WTC11 (cell line): Measurements from ENCODE around the gene CACNA2D4.

Experiments used
- CREB1 ChIP-seq: sonication (generic); formaldehyde crosslinking; IDR thresholded peaks from 2 replicates; pipeline ENCODE4 v1.8.0; 2023; ENCODE audit warnings: mild to moderate bottlenecking, missing genetic modification reagents
- CTCF ChIP-seq: fragments of 200-600 bp; IDR thresholded peaks from 2 replicates; pipeline ENCODE4 v1.8.0; 2022; ENCODE audit warnings: antibody characterized with exemption
- E2F1 ChIP-seq: sonication (generic); formaldehyde crosslinking; IDR thresholded peaks from 2 replicates; pipeline ENCODE4 v1.8.0; 2022; ENCODE audit warnings: mild to moderate bottlenecking, missing genetic modification reagents
- GRHL2 ChIP-seq: fragments of 250-450 bp; sonication (Bioruptor Pico); IDR thresholded peaks from 2 replicates; pipeline ENCODE4 v1.8.0; 2022; ENCODE audit warnings: mild to moderate bottlenecking, moderate library complexity; ENCODE audit not compliant: insufficient replicate concordance, severe bottlenecking
- MAX ChIP-seq: sonication (generic); formaldehyde crosslinking; IDR thresholded peaks from 2 replicates; pipeline ENCODE4 v1.8.0; 2022; ENCODE audit warnings: mild to moderate bottlenecking, missing genetic modification reagents
- NFE2L1 ChIP-seq: sonication (generic); formaldehyde crosslinking; IDR thresholded peaks from 2 replicates; pipeline ENCODE4 v1.8.1; 2023; ENCODE audit warnings: missing genetic modification reagents
- RELA ChIP-seq: sonication (generic); formaldehyde crosslinking; IDR thresholded peaks from 2 replicates; pipeline ENCODE4 v1.8.1; 2022; ENCODE audit warnings: missing genetic modification reagents, mild to moderate bottlenecking, borderline replicate concordance
- STAT6 ChIP-seq: sonication (generic); formaldehyde crosslinking; conservative IDR thresholded peaks from 2 replicates; pipeline ENCODE4 v1.8.1; 2023; ENCODE audit warnings: mild to moderate bottlenecking, low read depth, missing genetic modification reagents, moderate library complexity
- ZBTB21 ChIP-seq: sonication (generic); formaldehyde crosslinking; IDR thresholded peaks from 2 replicates; pipeline ENCODE4 v1.8.1; 2023; ENCODE audit warnings: mild to moderate bottlenecking, missing genetic modification reagents, borderline replicate concordance
- ZNF121 ChIP-seq: sonication (generic); formaldehyde crosslinking; IDR thresholded peaks from 2 replicates; pipeline ENCODE4 v1.8.0; 2023; ENCODE audit warnings: missing genetic modification reagents
- ZNF532 ChIP-seq: fragments of 250-450 bp; sonication (Bioruptor Pico); IDR thresholded peaks from 2 replicates; pipeline ENCODE4 v1.9.0; 2021; ENCODE audit warnings: mild to moderate bottlenecking, borderline replicate concordance

GRCh38 chr12:1936406-1937320, 18.2 kb upstream of the CACNA2D4 start:
- TF ChIP-seq CTCF = no peak
- TF ChIP-seq RELA (CRISPR knock-in tag) = no peak
- no peak for TF ChIP-seq NFE2L1 (CRISPR knock-in tag)
- TF ChIP-seq MAX (CRISPR knock-in tag) = no peak
- no peak for TF ChIP-seq CREB1 (CRISPR knock-in tag)
- no peak for TF ChIP-seq ZBTB21
- TF ChIP-seq STAT6 (CRISPR knock-in tag) = no peak
- TF ChIP-seq GRHL2 (CRISPR knock-in tag) = no peak
- TF ChIP-seq E2F1 = no peak
- TF ChIP-seq ZNF532 (CRISPR knock-in tag) = no peak
- TF ChIP-seq ZNF121 = no peak
